ENCODE data around the gene ENTPD6.

DNA sequence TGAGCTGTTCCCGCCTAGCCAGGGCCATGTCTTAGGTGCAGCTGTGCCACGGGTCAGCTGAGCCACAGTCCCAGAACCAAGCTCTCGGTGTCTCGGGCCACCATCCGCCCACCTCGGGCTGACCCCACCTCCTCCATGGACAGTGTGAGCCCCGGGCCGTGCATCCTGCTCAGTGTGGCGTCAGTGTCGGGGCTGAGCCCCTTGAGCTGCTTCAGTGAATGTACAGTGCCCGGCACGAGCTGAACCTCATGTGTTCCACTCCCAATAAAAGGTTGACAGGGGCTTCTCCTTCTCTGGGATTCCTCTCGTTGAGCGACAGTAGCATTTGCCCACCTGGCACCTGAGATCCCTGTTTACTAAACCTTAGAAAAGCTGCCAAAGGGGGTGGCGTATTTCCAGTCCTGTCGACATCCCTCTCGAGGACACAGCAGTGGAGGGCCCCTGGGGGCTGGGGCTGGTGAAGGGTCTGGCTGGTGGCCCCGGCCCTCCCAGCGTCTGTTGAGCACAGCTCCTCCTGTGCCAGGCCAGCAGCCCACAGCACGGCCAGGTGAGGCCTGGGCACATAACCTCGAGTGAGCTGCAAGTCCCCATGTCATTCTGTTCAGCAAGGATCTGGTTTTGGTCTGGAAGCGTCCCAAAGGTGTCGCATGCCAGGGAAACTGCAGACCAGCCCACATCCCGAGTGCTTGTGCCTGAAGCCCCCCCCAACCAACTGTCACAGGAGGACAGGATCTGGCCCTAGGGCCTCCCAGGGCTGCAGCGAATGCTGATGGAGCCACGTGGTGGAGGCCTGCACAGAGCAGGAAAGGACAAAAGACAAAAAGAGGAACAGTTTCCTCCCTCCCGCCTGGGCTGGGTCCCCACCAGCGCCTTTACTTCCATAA is 31.2 kb downstream of the ENTPD6 start:
- TF ChIP-seq GATA2 (IDR thresholded peaks at IDR 0.05; ENCODE audit: low read depth, low read length) (no peak), GATA3 (IDR thresholded peaks at IDR 0.05; ENCODE audit: low read depth, low read length) (no peak)
